Neural progenitor cell (in vitro differentiated cells): ENCODE data around the gene BRD1. TPM values are rescaled to one million over a fixed set of nuclear protein-coding genes. Genes with fewer than 3 reads are reported as not detected.

Experiments used
- DNase-seq: peaks from one replicate; pipeline ENCODE4 v3.0.0-alpha.2; 2016; ENCODE audit warnings: low spot score
- H2AFZ ChIP-seq: fragments of 200-600 bp; sonication (generic); replicated peaks from 2 replicates; pipeline ENCODE4 v1.6.1; 2016; ENCODE audit warnings: antibody characterized with exemption
- H3F3A ChIP-seq: fragments of 200-600 bp; sonication (generic); 2 replicates; pipeline ENCODE4 v1.6.1; 2016; ENCODE audit warnings: antibody characterized with exemption, low read depth
- H3K27ac ChIP-seq: fragments of 200-600 bp; sonication (generic); 2 replicates; pipeline ENCODE4 v1.5.1; 2016; ENCODE audit warnings: mild to moderate bottlenecking
- H3K27me3 ChIP-seq: fragments of 200-600 bp; sonication (generic); 2 replicates; pipeline ENCODE4 v1.6.1; 2016; ENCODE audit warnings: mild to moderate bottlenecking, moderate library complexity
- H3K36me3 ChIP-seq: fragments of 200-600 bp; sonication (generic); 2 replicates; pipeline ENCODE4 v1.5.1; 2016
- H3K4me1 ChIP-seq: fragments of 200-600 bp; sonication (generic); 2 replicates; pipeline ENCODE4 v1.6.1; 2016; ENCODE audit warnings: mixed run types
- H3K4me2 ChIP-seq: fragments of 200-600 bp; sonication (generic); 2 replicates; pipeline ENCODE4 v1.6.1; 2016
- H3K4me3 ChIP-seq: fragments of 200-600 bp; sonication (generic); 2 replicates; pipeline ENCODE4 v1.5.1; 2016
- H3K79me2 ChIP-seq: fragments of 200-600 bp; sonication (generic); 2 replicates; pipeline ENCODE4 v1.6.1; 2016; ENCODE audit warnings: low read depth
- H3K9ac ChIP-seq: fragments of 200-600 bp; sonication (generic); 2 replicates; pipeline ENCODE4 v1.6.1; 2016
- H3K9me3 ChIP-seq: fragments of 200-600 bp; sonication (generic); 2 replicates; pipeline ENCODE4 v1.5.1; 2016; ENCODE audit warnings: low read depth
- H4K20me1 ChIP-seq: fragments of 200-600 bp; sonication (generic); 2 replicates; pipeline ENCODE4 v1.6.1; 2016; ENCODE audit warnings: low read depth
- H3K27ac Mint-ChIP-seq: 3 replicates; pipeline ENCODE4 v1.8.0; 2021; ENCODE audit warnings: mixed read lengths
- H3K27me3 Mint-ChIP-seq: 2 replicates; pipeline ENCODE4 v1.8.0; 2022; ENCODE audit warnings: low read depth, mild to moderate bottlenecking, inconsistent platforms, moderate library complexity, mixed read lengths; ENCODE audit not compliant: insufficient read depth
- H3K36me3 Mint-ChIP-seq: 3 replicates; pipeline ENCODE4 v1.8.0; 2021; ENCODE audit warnings: mixed read lengths
- H3K4me1 Mint-ChIP-seq: 3 replicates; pipeline ENCODE4 v1.8.0; 2021; ENCODE audit warnings: mixed read lengths
- H3K4me3 Mint-ChIP-seq: 3 replicates; pipeline ENCODE4 v1.8.0; 2021; ENCODE audit warnings: mild to moderate bottlenecking, moderate library complexity, mixed read lengths
- H3K9me3 Mint-ChIP-seq: 3 replicates; pipeline ENCODE4 v1.8.0; 2020; ENCODE audit warnings: mixed read lengths
- CTCF ChIP-seq: fragments of 200-600 bp; sonication (generic); IDR thresholded peaks from 2 replicates; pipeline ENCODE4 v1.5.1; 2017; ENCODE audit warnings: antibody characterized with exemption, mild to moderate bottlenecking
- EZH2 ChIP-seq: fragments of 200-600 bp; sonication (generic); IDR thresholded peaks from 2 replicates; pipeline ENCODE4 v1.6.1; 2017; ENCODE audit warnings: antibody characterized with exemption, mild to moderate bottlenecking, moderate library complexity
- EZH2phosphoT487 ChIP-seq: fragments of 200-600 bp; sonication (generic); IDR thresholded peaks from 2 replicates; pipeline ENCODE4 v1.6.1; 2017; ENCODE audit warnings: antibody characterized with exemption
- total RNA-seq: library from RNA; depleted of rRNA; stranded (reverse); fragments of >200 nt; gene quantifications from 2 replicates; pipeline ENCODE4 v1.2.3, GENCODE V29; 2015; ENCODE audit warnings: low replicate concordance

Gene BRD1
- total RNA-seq, 1 donor from 2014 or later = 31.2 TPM

- TF ChIP-seq EZH2 (no peak), CTCF (no peak), EZH2phosphoT487 (no peak)
- no peaks in the 10 kb centered on the region for H3K27me3 ChIP-seq
- H3F3A ChIP-seq = no peaks in the 10 kb centered on the region
- peak overlapping the region; percentile 55 for H3K4me3 Mint-ChIP-seq
- H3K4me1 Mint-ChIP-seq = peaks cover 25% of the 10 kb centered on the region
- peaks cover 20% of the 10 kb centered on the region for H3K36me3 Mint-ChIP-seq
- peaks cover 34% of the 10 kb centered on the region for H4K20me1 ChIP-seq
- no peak overlapping the region for H3K9ac ChIP-seq
- H3K27me3 Mint-ChIP-seq = peaks cover 14% of the 10 kb centered on the region
- H3K79me2 ChIP-seq = peaks cover 40% of the 10 kb centered on the region
- H3K4me2 ChIP-seq = no peak overlapping the region
- H3K9me3 Mint-ChIP-seq = peaks cover 22% of the 10 kb centered on the region
- no peak overlapping the region for H2AFZ ChIP-seq
- DNase-seq = no peak
- no peak overlapping the region for H3K27ac Mint-ChIP-seq
- no peak overlapping the region for H3K27ac ChIP-seq
- H3K4me1 ChIP-seq = peaks cover 11% of the 10 kb centered on the region
- H3K36me3 ChIP-seq = no peaks in the 10 kb centered on the region
- no peak overlapping the region for H3K4me3 ChIP-seq
- H3K9me3 ChIP-seq = peaks cover 7% of the 10 kb centered on the region
Observed at GRCh38 chr22:49828599-49828965, 909 bp upstream of the BRD1 start.

- Histone ChIP-seq H3K27ac (no peak overlapping the region), H3F3A (no peaks in the 10 kb centered on the region), H3K27me3 (no peaks in the 10 kb centered on the region), H4K20me1 (peaks cover 46% of the 10 kb centered on the region), H3K79me2 (peaks cover 53% of the 10 kb centered on the region), H3K4me1 (peaks cover 11% of the 10 kb centered on the region), H3K4me3 (peak overlapping the region; percentile 97), H3K9me3 (peaks cover 7% of the 10 kb centered on the region), H3K36me3 (no peaks in the 10 kb centered on the region), H3K4me2 (peak overlapping the region; percentile 98), H2AFZ (no peak overlapping the region), H3K9ac (peak overlapping the region; percentile 86)
- H3K9me3 Mint-ChIP-seq = peaks cover 19% of the 10 kb centered on the region
- H3K27ac Mint-ChIP-seq = no peak overlapping the region
- peaks cover 27% of the 10 kb centered on the region for H3K36me3 Mint-ChIP-seq
- peak; percentile 67 for DNase-seq
- H3K27me3 Mint-ChIP-seq = peaks cover 11% of the 10 kb centered on the region
- TF ChIP-seq CTCF (no peak), EZH2phosphoT487 (no peak), EZH2 (no peak)
- H3K4me3 Mint-ChIP-seq = peak overlapping the region; percentile 64
- peaks cover 26% of the 10 kb centered on the region for H3K4me1 Mint-ChIP-seq
Observed at GRCh38 chr22:49827271-49827852, 311 bp downstream of the BRD1 start.

- Mint-ChIP-seq H3K4me1 (peaks cover 26% of the 10 kb centered on the region), H3K4me3 (peak overlapping the region; percentile 91), H3K27me3 (peaks cover 11% of the 10 kb centered on the region), H3K27ac (no peak overlapping the region), H3K9me3 (peaks cover 19% of the 10 kb centered on the region), H3K36me3 (peaks cover 27% of the 10 kb centered on the region)
- H3K4me1 ChIP-seq = peaks cover 11% of the 10 kb centered on the region
- no peak overlapping the region for H2AFZ ChIP-seq
- peak overlapping the region; percentile 97 for H3K4me3 ChIP-seq
- no peak overlapping the region for H3K27ac ChIP-seq
- DNase-seq = peak; percentile 47
- H3K4me2 ChIP-seq = peak overlapping the region; percentile 98
- TF ChIP-seq CTCF (no peak), EZH2 (no peak), EZH2phosphoT487 (no peak)
- peaks cover 7% of the 10 kb centered on the region for H3K9me3 ChIP-seq
- H3K9ac ChIP-seq = peak overlapping the region; percentile 86
- H3K79me2 ChIP-seq = peaks cover 59% of the 10 kb centered on the region
- H3K36me3 ChIP-seq = no peaks in the 10 kb centered on the region
- H4K20me1 ChIP-seq = peaks cover 52% of the 10 kb centered on the region
- H3F3A ChIP-seq = no peaks in the 10 kb centered on the region
- H3K27me3 ChIP-seq = no peaks in the 10 kb centered on the region
Observed at GRCh38 chr22:49826603-49827270, 936 bp downstream of the BRD1 start.
